ENCODE measurements around the gene TMEM132C.

DNA sequence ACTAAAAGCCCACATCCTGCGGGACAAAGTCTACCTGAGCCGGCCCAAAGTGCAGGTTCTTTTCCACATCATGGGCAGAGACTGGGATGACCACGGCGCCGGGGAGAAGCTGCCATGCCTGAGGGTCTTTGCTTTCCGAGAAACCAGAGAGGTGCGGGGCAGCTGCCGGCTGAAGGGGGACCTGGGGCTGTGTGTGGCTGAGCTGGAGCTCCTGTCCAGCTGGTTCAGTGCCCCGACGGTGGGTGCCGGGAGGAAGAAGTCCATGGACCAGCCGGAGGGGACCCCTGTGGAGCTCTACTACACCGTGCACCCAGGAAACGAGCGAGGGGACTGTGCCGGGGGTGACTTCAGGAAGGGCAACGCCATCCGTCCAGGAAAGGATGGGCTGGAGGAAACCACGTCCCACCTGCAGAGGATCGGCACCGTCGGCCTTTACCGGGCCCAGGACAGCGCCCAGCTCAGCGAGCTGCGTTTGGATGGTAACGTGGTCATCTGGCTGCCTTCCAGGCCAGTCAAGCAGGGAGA, 148.1 kb downstream of the TMEM132C start:
- TF ChIP-seq POLR2A (IDR thresholded peaks at IDR 0.05) (no peak), CTCF (IDR thresholded peaks at IDR 0.05) (no peak)

Data from sigmoid colon (tissue), 3 donors.